IPS-15b (cell line): ENCODE measurements around the gene ABHD6.
A peak's percentile ranks its signal among the peaks of the same experiment; 100 is the strongest.

Experiments
- H3K27me3 ChIP-seq: one replicate; pipeline ENCODE4 v1.6.1; 2013; ENCODE audit warnings: low read length; ENCODE audit not compliant: control insufficient read depth, insufficient read depth
- H3K36me3 ChIP-seq: one replicate; pipeline ENCODE4 v1.6.1; 2013; ENCODE audit warnings: low read length; ENCODE audit not compliant: control insufficient read depth, insufficient read depth
- H3K4me1 ChIP-seq: one replicate; pipeline ENCODE4 v1.6.1; 2013; ENCODE audit warnings: mild to moderate bottlenecking, low read length; ENCODE audit not compliant: control insufficient read depth, insufficient read depth
- H3K4me3 ChIP-seq: one replicate; pipeline ENCODE4 v1.5.1; 2013; ENCODE audit warnings: low read depth, low read length
- H3K9ac ChIP-seq: one replicate; pipeline ENCODE4 v1.6.1; 2013; ENCODE audit warnings: low read depth, mild to moderate bottlenecking, low read length
- H3K9me3 ChIP-seq: one replicate; pipeline ENCODE4 v1.6.1; 2013; ENCODE audit warnings: mild to moderate bottlenecking, low read length; ENCODE audit not compliant: control insufficient read depth, insufficient read depth

Gene ABHD6

GRCh38 chr3:58317811-58318210 is 80.2 kb downstream of the ABHD6 start:
- Histone ChIP-seq H3K4me3 (no peak overlapping the region), H3K4me1 (peaks cover 13% of the 10 kb centered on the region), H3K36me3 (peaks cover 17% of the 10 kb centered on the region), H3K9me3 (no peaks in the 10 kb centered on the region), H3K9ac (no peak overlapping the region), H3K27me3 (no peaks in the 10 kb centered on the region)

- H3K36me3 ChIP-seq, result peaks cover 12% of the 10 kb centered on the region
- no peak overlapping the region for H3K9ac ChIP-seq
Observed at GRCh38 chr3:58321791-58322190, 84.2 kb downstream of the ABHD6 start.

DNA sequence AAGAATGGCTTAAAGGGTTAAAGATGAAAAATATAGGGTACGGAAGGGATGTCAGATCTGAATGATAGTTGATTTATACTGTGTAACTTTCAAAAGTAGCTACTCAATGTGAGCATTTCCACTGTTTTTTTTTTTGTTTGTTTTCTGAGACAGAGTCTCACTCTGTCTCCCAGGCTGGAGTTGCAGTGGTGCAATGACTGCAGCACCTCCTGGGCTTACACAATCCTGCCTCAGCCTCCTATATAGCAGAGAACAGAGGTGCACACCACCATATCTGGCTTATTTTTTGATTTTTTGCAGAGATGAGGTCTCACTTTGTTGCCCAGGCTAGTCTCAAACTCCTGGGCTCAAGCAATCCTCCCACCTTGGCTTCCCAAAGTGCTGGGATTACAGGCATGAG is 85.2 kb downstream of the ABHD6 start:
- Histone ChIP-seq H3K9me3 (no peaks in the 10 kb centered on the region), H3K4me1 (peaks cover 13% of the 10 kb centered on the region), H3K27me3 (no peaks in the 10 kb centered on the region), H3K4me3 (no peak overlapping the region), H3K9ac (no peak overlapping the region), H3K36me3 (peaks cover 4% of the 10 kb centered on the region)

More at GRCh38 chr3:58321791-58322190, 84.2 kb downstream of the ABHD6 start:
- Histone ChIP-seq H3K4me1 (peaks cover 13% of the 10 kb centered on the region), H3K9me3 (no peaks in the 10 kb centered on the region), H3K4me3 (peak overlapping the region; percentile 2), H3K27me3 (no peaks in the 10 kb centered on the region)

DNA sequence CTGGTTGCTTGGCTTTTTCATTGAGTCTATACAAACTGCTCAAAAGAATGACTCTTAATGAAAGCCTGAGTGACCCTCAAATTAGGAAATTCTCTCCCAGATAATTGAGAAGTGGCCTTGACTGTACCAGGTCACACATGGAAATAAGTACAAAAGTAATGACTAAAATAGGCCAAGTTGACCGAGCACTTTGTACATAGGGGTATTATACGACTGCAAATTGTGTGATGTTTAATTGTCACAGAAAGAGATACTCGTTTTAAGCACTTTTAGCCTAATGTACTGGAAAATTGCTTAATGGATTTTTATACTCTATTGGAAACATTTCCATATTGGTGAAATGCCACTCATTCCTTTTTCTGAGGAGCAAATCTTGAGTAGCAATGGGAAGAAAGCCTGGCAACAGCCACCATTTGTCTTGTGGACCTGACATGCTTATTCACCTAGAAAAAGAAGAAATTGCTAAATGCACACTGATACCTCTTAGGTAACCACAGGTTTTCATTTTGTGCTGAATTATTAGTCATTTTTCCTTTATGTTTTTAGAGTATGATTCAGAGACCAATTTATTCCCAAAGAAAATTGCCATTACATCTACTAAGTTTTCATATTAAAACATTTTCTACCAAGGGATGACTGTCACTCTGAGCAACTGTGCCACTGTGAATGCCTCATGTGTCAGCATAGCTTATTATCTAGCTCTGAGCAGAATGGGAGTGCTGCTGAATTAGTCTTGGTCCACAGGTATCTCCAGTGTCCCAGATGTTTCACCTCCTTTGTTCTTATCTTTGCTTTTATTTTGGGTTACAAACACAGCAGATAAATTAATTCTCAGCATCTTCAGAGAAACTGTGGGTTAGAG is 86.2 kb downstream of the ABHD6 start:
- H3K9me3 ChIP-seq, result no peaks in the 10 kb centered on the region
- H3K4me3 ChIP-seq, result no peak overlapping the region
- no peak overlapping the region for H3K9ac ChIP-seq
- peaks cover 13% of the 10 kb centered on the region for H3K4me1 ChIP-seq
- H3K36me3 ChIP-seq, result no peaks in the 10 kb centered on the region
- H3K27me3 ChIP-seq, result no peaks in the 10 kb centered on the region

DNA sequence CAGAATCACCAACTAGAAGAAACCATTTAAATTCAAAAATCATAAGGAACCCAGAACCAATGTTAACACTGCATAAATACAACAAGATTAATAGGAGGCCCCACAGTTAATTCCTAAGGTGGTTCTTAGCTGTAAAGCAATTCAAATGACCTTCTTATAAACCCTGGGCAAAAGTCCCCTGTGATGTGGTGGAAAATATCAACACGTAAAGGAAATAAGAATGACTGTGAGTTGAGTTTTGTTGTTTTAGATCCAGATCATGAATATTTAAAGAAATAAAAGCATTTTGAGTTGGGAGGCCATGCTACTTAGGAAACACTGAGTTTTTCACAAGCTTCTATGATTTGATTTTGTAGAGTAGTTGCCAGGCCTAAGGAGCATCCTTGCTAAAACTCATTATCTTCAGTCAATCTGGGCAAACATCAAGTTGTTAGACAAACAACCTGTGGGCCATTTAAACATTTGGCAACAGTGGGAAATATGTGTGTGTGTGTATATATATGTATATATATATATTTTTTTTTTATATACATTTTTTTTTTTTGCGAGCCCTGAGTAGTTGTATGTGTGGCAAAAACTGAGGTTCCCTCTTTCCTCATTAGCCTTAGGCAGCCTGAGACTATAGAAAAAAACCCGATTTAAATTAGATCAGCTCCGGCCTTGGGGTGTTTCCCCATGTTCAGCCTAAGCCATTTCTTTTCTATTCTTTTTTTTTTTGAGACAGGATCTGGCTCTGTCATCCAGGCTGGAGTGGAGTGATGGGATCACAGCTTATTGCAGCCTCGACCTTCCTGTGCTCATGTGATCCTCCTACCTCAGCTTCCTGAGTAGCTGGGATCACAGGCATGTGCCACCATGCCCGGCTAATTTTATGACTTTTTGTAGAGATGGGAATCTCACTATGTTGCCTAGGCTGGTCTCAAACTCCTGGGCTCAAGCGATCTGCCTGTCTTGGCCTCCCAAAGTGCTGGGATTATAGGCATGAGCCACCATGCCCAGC is 87.1 kb downstream of the ABHD6 start:
- Histone ChIP-seq H3K36me3 (no peaks in the 10 kb centered on the region), H3K9ac (no peak overlapping the region), H3K9me3 (no peaks in the 10 kb centered on the region)

GRCh38 chr3:58325525-58325992 is 88.0 kb downstream of the ABHD6 start:
- H3K36me3 ChIP-seq, result no peaks in the 10 kb centered on the region
- no peaks in the 10 kb centered on the region for H3K27me3 ChIP-seq
- H3K9me3 ChIP-seq, result no peaks in the 10 kb centered on the region
- no peak overlapping the region for H3K9ac ChIP-seq
- no peak overlapping the region for H3K4me3 ChIP-seq
- peaks cover 13% of the 10 kb centered on the region for H3K4me1 ChIP-seq

More for the DNA sequence above, 87.1 kb downstream of the ABHD6 start:
- Histone ChIP-seq H3K4me1 (peaks cover 13% of the 10 kb centered on the region), H3K4me3 (no peak overlapping the region), H3K27me3 (no peaks in the 10 kb centered on the region)

- no peak overlapping the region for H3K4me3 ChIP-seq
- peaks cover 10% of the 10 kb centered on the region for H3K4me1 ChIP-seq
- H3K9me3 ChIP-seq, result no peaks in the 10 kb centered on the region
- H3K36me3 ChIP-seq, result no peaks in the 10 kb centered on the region
- H3K27me3 ChIP-seq, result peaks cover 4% of the 10 kb centered on the region
- H3K9ac ChIP-seq, result no peak overlapping the region
Observed at GRCh38 chr3:58326267-58326900, 88.8 kb downstream of the ABHD6 start.

GRCh38 chr3:58329150-58329921 is 91.7 kb downstream of the ABHD6 start:
- Histone ChIP-seq H3K27me3 (peaks cover 22% of the 10 kb centered on the region), H3K9ac (no peak overlapping the region), H3K4me1 (peaks cover 3% of the 10 kb centered on the region), H3K9me3 (no peaks in the 10 kb centered on the region), H3K4me3 (no peak overlapping the region), H3K36me3 (no peaks in the 10 kb centered on the region)

DNA sequence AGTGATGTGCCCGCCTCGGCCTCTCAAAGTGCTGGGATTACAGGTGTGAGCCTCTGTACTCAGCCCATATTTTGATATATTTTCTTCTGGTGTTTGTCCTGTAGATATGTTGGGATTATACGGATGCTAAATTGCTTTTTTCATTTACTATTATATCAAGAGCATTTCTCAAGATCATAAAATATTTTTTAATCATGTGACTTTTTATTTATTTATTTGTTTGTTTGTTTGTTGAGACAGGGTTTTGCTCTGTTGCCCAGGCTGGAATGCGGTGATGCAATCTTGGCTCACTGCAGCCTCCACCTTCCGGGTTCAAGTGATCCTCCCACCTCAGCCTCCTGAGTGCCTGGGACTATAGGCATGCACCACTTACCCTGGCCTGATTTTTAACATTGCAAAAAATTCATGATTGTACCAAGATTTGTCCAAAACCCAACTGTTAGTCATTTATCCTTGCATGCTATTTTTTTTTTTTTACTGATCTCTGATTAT is 92.4 kb downstream of the ABHD6 start:
- H3K36me3 ChIP-seq, result no peaks in the 10 kb centered on the region
- peaks cover 26% of the 10 kb centered on the region for H3K27me3 ChIP-seq
- no peaks in the 10 kb centered on the region for H3K9me3 ChIP-seq
- H3K4me1 ChIP-seq, result peaks cover 3% of the 10 kb centered on the region
- H3K9ac ChIP-seq, result no peak overlapping the region
- H3K4me3 ChIP-seq, result no peak overlapping the region

DNA sequence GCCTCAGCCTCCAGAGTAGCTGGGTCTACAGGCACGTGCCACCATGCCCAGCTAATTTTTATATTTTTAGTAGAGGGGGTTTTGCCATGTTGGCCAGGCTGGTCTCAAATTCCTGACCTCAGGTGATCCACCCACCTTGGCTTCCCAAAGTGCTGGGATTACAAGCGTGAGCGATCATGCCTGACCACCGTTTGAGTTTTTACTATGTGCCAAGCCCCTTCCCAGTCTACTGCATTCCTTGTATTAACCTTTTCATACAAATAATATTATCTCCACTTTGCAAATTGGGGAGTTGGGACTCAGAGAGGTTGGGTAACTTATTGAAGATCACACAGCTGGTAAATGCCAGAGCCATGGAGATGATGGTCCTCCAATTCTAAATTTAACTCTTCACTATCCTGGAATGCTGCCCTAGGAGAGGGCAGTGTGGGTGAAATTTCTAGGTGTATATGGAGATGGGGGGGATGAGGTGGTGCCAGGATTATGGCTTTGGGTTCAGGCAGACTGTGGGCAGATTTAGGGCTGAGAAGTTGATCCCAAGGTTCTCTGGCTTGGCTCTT is 94.1 kb downstream of the ABHD6 start:
- no peak overlapping the region for H3K9ac ChIP-seq
- H3K36me3 ChIP-seq, result no peaks in the 10 kb centered on the region

More for the DNA sequence above, 94.1 kb downstream of the ABHD6 start:
- Histone ChIP-seq H3K4me3 (no peak overlapping the region), H3K9me3 (no peaks in the 10 kb centered on the region), H3K27me3 (peaks cover 26% of the 10 kb centered on the region), H3K4me1 (peaks cover 3% of the 10 kb centered on the region)
